ENCODE measurements around the gene S1PR2.
"Not testable (repeated sequence)": the region's sequence is repeated elsewhere in the genome, so short reads cannot be mapped to it uniquely, and the experiment has no call there.

S1PR2 gene

GRCh38 chr19:10184636-10185035 lies 46.5 kb downstream of the S1PR2 start:
- no peak for DNase-seq

- DNase-seq: no peak
Measured at GRCh38 chr19:10183926-10184325, 47.2 kb downstream of the S1PR2 start.

- DNase-seq: no peak
Measured at GRCh38 chr19:10182847-10183246, 48.3 kb downstream of the S1PR2 start.

GRCh38 chr19:10182076-10182475 lies 49.1 kb downstream of the S1PR2 start:
- no peak for DNase-seq

GRCh38 chr19:10180459-10180858 lies 50.7 kb downstream of the S1PR2 start:
- no peak for DNase-seq

- DNase-seq: not testable (repeated sequence)
Measured at GRCh38 chr19:10180024-10180423, 51.1 kb downstream of the S1PR2 start.

GRCh38 chr19:10173527-10173926 lies 57.6 kb downstream of the S1PR2 start:
- no peak for DNase-seq
